NCI-H510A (cell line): ENCODE data around the gene NEURL1.
A peak's percentile ranks its signal among the peaks of the same experiment; 100 is the strongest.

Source experiments
- DNase-seq: peaks from one replicate; lab custom pipeline; 2025; lab: John Stamatoyannopoulos, UW

Gene NEURL1, protein sequence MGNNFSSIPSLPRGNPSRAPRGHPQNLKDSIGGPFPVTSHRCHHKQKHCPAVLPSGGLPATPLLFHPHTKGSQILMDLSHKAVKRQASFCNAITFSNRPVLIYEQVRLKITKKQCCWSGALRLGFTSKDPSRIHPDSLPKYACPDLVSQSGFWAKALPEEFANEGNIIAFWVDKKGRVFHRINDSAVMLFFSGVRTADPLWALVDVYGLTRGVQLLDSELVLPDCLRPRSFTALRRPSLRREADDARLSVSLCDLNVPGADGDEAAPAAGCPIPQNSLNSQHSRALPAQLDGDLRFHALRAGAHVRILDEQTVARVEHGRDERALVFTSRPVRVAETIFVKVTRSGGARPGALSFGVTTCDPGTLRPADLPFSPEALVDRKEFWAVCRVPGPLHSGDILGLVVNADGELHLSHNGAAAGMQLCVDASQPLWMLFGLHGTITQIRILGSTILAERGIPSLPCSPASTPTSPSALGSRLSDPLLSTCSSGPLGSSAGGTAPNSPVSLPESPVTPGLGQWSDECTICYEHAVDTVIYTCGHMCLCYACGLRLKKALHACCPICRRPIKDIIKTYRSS

DNA sequence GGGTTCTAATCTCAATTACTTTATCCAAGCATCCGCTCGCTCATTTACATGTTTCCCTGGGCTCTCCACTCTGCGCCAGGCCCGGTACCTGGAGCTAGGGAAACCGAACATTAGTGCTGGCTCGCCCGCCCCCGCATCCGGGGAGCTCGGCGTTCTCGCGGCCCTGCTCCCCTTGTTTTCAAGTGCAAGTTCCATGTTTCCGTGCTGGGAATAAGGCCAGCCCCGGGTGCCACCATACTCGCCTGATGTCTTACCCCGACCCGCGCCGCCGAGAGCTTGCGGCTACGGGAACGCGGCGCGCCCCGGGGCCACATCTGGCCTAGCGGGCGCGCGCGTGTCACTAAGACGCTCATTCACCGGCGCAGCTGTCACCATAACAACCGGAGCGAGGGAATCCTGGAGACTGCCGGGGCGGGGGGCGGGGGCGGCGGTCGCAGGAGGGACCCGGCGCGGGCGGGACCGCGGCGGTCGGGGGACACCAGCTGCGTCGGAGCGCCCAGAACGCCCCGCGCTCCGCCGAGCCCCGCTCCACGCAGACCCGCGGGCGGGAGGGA lies at the start of gene NEURL1:
TSS of gene NEURL1 (plus strand) at position 344 of the 554 bp plus-strand sequence. CDS start 683 bp downstream, outside the sequence.
- DNase-seq = peak; percentile 89

DNA sequence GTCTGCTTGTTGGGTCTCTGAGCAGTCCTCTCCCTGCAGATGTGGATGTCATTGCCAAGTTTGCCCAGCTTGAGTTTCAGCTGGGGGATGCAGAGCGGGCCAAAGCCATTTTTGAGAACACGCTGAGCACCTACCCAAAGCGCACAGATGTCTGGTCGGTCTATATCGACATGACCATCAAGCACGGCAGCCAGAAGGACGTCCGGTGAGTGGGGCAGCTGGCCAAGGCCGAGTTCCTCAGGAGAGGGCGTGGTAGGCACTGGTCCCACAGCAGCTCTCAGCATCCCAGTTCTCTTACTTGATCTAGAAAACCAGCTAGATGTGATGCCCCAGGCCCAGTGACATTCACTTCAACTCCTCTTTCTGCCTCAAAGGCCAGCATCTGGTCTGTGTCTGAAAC lies 49.0 kb upstream of the NEURL1 start:
- DNase-seq = no peak

DNA sequence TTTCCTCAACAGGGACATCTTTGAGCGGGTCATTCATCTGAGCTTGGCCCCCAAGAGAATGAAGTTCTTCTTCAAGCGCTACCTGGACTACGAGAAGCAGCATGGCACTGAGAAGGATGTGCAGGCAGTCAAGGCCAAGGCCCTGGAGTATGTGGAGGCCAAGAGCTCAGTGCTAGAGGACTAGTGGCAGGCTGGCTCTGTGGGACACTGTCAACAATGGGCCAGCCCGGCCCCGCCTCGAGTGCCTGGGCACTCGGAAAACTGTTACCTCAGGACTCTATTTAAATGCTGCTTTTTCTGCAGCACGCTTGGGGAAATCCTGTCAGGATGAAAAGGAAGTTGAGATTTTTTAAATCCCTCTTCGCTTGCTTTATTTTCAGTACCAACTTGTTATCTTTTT lies 48.1 kb upstream of the NEURL1 start:
- DNase-seq = no peak

DNA sequence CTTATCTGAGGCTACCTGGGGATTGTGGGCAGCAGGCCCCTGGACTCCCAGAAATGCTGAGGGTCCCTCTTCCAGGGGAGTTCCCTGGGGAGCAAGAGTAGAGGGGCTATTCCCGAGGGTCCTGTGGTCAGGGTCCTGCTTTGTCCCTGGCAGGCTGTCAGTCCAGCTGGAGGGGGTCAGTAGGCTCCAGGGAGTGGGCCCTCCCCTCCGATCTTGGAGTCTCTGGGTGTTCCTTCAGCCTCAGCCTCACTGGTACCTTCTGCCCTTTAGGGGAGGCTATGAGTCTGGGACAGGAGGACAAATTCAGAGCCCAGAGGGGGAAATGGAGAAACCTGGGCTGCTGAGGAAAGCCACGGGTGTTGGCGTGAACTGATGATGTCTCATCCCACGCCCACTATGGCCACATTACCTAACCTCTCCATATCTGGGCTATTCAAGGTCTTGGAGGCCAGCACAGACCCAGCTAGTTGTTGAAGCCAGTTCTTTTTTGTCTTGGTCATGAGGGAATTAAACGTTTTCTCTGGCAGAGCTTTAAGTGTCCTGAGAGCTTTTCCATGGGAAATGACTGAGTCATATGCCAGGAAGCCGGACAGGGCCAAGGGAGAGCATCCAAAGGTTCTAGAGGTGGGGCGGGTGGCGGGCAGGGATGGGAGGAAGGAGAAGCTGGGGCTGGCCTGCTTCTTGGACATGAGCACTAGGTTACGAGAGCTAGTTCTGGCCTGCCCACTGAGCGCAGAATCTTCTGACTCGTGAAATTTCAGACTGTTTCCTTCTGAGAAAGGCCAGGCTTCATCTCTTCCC lies 47.5 kb upstream of the NEURL1 start:
- DNase-seq = no peak

DNA sequence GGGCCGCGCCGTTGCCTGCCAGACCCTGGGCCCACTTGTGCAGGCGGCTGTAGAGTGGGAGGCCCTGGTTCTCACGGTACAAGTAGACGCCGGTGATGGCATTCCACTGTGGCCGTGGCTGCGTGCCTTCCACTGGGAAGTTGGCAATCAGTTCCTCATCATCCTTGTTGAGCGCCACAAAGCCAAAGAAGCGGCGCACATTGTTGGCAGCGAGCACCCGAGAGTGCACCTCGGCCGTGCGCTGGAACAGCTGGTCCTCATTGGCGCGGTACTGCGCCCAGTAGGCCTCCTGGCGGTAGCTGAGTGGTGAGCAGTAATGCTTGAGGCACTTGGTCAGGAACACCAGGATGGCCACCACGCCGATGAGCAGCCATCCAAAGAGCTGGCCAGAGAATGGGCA lies 46.3 kb upstream of the NEURL1 start:
- DNase-seq = no peak

DNA sequence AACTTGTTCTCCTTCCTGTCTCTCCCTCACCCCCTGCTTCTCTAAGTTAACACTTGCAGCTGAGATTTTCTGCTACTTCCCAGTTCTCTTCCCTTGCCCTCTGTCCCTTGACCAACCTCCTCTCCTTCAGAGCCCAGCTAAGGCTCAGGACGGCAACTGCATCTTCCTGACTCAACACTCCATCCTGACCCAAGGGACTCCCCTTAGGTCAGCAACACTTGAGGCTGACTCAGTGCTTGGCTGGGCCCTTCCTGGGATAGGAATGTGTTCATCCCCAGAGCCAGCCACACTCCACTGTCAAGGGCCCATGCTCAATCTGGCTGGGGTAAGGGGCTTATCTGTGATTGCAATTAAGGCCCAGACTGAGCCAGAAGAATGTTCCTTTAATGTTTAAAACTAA lies 44.8 kb upstream of the NEURL1 start:
- DNase-seq = no peak

DNA sequence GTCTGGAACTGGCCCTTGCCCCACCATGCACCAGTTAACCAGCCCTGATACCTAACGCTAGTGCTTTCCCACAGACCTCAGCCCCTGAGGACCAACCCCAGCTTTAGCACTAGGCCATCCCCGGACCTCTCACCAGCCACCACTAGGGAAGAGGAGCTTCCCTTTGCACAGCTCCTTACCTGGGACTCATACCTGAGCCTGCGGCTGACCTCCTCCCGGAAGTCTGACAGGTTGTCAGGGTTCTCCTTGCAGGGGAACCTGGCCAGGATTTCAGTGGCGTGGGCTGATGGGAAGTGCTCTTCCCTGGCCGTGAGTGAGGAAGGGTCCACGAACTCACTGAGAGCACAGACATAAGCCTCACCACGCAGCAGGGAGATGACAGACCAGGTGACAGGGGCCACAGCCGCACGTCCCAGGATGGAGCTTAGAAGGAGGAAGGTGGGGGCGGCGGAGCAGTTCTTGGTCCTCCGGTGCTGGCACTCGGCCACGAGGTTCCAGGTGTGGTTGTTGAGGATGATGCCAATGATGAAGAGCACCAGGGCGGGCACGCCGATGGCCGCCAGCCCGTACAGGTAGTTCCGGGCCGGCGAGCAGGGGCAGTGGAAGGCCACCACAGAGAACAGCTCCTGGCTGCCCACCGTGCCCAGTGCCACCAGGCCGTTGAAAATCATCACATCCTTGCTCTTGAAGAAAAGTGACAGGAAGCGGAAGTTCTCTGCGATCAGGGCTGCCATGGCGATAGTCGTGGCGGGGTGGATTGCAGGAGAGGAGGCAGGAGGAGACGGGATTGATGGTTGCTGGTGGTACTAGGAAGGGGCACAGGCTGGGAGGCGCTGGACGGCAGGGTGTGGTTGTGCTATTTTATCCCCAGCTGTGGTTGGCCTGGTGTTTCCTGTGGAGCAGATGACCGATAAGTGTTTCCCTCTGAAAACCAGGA lies 44.0 kb upstream of the NEURL1 start:
- DNase-seq = no peak

DNA sequence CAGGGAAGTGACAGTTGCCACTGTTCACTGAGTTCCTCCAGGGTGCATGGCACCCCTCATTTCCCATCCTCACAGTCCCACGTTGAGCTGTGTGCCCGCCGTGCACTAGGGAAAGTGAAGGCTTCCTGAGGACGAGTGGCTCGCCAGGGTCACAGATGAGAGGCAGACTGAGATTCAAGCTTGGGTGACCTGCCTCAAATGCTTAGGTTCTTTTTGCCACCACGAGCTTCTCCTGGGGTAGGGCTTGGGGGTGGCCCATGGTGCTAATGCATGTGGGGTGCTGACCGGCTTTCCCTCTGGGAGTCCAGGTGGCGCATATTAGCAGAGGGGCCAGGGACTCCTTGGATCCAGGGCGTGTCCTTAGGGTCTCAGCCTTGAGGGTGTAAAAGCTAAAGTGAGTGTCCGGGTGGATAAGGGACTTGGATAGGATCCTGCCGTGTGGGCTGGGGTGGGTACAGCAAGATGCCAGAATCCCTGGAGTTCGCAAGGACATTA lies 43.3 kb upstream of the NEURL1 start:
- DNase-seq = no peak

DNA sequence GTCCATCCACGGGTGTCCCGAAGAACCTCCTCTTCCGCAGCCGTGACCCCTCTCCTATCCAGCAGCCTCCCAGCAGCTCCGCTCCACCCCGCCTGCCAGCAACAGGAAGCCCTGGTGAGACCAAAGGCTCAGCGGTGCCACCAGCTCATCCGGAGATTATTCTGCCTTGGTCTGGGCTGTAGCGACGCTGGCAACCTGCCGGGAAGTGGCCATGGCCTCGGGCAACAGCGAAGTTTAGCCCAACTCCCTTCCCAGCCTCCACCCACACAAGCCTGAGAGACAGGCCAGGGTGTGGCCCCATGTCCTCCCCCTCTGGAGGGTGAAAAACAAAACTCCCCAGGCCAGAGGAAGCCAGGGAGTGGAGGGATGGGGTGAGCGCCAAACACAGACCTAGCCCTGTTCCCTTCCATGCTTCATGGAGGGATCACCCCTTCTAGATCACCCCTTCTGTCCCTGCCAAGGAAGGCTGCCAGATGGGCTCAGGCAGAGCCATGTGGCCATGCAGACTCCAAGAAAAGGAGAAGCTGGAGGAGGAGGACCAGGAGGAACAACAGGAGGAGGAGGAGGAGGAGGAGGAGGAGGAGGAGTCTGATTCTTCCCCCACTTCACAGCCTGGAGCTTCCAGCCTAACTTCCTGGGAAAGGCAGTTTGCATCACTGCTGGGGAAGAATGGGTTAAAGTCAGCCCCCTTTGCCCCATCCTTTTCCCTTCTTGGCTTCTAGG lies 42.3 kb upstream of the NEURL1 start:
- DNase-seq = peak; percentile 46

DNA sequence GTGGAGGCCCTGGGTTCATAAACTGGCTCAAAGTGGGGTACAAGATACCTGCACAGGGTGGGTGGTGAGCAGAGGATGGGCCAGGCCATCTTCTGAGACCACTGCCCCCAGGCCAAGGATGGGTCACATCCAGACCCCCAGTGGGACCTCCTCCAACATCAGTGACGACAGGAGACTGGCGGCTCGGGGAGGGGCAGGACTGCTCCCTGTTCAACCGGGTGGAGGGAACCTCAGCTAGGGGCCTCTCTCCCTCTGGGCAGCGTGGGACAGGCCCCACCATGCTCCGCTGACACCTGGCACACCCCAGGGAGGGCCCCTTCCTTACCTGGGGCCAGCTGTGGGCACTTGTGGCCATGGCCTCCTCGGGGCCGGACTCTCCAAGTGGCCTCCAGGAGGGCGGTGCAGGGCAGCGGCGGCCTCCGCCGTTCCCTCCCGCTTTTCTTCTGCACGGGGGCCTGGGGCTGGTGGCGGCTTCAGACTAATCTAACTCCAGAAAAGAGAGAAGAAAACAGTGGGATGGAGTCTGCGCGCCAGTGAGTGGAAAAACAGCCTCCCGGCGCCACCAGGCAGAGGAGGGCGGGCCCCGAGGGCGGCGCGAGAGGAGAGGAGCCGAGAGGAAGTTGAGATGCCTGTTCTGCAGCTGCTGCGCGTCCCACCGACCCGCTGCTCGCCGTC lies 41.5 kb upstream of the NEURL1 start, which contains the start of gene CALHM2:
TSS of gene CALHM2 (minus strand) at position 540 of the 675 bp plus-strand sequence. CDS start 2,429 bp downstream, outside the sequence.
- DNase-seq = peak; percentile 64

DNA sequence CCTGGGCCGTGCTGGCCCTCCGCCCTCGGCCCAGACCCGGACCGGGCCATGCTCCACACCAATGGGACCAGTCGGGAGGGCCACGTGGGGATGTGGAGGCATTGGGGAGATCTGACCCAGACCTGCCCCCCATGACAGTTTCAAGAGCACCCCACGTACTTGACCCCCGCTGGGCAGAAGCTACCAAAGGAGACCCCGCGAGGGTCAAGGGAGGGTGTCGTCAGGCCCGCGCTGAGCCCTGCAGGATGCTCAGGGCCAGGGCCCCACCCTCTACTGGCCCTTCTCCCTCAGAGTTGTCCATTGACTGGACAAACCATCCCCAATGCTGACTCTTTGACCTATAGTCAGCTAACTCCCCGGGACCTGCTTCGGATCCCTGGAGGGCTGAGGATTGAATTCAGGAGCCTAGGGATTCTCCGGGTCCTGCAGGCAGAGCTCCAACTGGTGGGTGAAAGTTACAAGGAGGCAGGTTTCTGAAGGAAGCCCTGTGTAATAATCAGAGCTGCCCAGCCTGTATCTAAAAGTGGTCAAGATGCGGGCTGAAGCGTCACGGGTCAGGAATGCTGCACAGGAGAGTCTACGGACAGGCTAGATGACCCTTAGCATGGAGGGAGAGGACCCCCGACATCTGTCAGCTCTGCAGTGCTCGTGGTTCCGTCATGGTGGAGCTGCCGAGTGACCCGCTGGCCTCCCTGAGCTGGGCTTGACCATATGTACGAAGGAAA lies 40.8 kb upstream of the NEURL1 start:
- no peak for DNase-seq

DNA sequence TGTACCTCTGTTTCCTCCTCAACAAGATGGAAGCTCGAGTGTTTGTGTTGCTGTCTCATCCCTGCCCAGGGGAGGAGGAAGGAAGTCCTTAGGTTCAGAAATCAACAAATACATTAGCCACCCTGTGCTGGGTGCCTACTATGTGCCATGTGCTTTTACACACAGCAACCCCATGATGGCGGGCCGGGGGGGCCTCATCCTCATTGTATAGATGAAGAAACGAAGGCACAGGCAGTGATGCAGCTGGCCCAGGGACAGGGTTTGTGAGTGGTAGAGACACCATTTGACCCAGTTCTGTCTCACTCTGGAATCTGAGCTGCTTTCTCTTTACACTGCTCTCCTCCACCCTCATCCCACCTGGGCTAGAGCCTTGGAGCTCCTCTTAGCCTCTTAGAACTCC lies 39.5 kb upstream of the NEURL1 start:
- no peak for DNase-seq

DNA sequence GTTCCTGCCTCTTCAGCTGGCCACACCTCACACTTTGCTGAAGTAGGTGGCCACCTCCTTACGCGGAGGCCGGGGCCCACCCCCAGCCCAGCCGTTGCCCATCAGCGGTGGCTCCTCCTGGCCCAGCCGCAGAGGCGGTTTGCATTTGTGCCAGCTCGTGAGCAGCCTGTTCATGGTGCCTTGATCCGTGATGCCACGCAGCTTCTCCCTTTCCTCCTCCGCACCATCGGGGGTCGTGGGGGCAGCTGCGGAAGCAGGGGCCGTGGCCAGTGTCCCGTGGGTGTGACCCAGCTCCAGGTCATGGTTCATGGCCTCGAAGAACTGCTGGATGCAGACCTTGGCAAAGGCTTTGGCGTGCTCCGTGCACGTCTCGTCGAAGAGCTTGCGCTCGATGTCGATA lies 38.3 kb upstream of the NEURL1 start:
- no peak for DNase-seq

DNA sequence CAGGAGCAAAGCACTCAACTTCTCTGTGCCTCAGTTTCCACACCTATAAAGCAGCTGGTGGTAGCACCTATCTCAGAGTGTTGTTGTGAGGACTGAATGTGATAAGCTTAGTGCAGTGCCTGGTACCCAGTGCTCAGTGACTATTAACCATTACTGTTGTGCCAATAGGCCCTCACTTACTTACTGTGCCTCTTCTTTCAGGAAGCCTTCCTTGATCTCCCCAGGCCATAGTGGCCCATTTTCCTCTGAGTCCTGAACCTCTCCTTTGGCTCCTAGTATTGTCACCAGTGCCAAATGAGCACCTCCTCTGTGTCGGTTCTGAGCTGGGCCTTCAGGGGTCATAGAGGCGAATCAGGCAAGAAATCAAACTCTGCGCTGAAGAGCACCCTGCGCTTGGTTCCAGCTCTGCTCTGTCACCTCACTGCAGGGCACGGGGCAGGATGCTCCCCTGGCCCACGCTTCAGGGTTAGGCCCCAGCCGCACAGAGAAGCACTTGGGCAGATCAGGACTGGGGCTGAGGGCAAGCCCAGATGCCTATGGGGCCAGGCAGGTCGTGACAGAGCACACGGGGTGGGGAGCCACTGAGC lies 37.3 kb upstream of the NEURL1 start:
- no peak for DNase-seq

DNA sequence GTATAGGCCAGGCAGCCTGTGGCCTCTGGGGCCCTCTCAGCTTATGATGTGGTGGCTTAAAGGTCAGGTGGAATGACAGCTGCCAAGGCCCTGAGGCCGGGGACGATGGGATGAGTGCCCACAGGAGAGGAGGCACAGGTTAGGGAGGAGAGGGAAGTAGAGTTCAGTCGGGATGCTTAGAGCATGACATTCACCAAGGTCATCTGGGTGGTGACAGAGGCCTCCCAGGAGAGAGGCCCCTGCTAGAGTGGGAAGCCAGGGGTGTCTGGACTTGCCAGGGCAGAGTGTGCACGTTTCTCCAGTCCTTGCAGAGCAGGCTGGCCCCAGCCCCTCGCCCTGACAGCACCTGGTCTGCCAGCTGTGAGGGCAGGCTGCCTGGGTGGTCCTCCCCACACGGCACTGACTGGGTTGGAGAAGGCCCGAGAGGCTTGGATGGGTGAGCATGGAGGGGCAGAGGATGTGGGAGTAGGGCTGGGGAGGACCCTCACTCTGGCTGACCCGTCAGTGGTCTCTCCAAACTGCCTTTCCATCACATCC lies 36.3 kb upstream of the NEURL1 start:
- no peak for DNase-seq

DNA sequence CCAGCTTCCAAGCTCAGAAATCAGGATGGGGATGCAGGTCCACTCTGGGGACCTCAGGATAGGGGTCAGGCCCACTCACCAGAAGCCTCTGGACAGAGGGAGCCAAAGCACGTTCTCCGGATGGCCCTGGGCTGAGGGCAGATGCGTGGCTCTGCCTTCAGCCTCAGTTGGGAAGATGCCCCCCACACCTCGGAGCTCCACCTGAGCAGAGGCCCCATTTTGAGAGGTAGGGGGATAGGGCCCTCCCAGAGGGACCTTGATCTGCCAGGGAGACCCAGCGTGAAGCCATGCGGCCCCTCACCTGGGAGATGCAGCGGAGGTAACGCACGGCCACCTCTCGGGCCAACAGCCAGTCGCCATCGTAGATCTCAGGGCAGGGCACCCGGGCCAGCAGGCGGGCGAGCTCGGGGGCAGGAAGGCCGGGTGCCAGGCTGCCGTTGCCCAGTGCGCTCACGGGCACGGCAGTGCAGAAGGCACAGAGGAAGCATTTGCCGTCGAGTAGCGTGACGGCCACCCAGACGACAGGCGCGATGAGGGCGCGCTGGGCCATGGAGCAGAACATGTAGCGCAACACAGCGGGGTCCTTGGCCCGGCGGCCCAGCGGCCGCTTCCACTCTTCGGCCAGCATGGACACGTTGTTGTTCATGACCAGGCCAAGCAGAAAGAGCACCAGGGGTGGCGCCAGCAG lies 35.5 kb upstream of the NEURL1 start:
- no peak for DNase-seq

DNA sequence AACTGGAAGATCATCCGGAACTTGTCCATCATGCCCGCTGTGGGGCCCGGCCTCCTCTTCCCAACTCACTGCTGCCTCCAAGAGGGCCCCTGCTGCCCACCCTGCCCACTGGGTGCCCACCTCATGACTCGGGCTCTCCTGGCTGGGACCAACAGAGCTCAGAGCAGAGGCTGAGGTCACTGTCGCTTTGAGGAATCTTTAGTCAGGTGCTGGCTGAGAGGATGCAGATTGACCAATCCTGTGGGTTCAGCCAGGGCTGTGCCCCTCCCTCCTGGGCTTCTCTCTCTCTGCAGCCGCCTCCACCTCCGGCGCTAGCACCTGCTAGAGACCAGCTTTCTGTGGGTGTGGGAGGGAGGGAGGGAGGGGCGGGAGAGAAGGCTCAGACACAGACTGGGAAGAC lies 34.8 kb upstream of the NEURL1 start, which contains the start of gene CALHM1:
TSS of gene CALHM1 (minus strand) at position 181 of the 400 bp plus-strand sequence. CDS start at position 32, 149 bp downstream.
- peak; percentile 95 for DNase-seq

DNA sequence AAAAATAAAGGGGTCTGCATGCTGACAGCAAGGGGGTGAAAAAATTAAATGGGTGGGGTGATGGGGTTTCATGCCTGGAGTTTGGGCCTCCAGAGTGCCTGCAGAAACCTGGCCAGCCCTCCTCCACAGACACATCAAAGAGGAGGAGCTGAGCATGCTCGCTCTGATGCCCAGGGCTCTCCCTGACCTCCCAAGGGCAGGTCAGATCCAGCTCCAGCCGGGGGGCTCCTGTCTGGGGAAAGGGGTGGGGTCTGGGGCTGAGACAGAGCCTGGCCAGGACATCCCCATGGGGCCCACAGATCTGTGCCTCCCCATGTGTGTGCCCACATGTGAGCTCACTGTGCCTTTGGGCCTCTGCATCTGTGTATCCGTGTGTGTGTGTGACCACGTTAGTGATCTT lies 33.9 kb upstream of the NEURL1 start:
- DNase-seq = no peak
